Tibial nerve (tissue), 4 donors: ENCODE data around the gene C17orf75. TPM values are rescaled to one million over a fixed set of nuclear protein-coding genes. Genes with fewer than 3 reads are reported as not detected.
"Not testable (repeated sequence)": the region's sequence is repeated elsewhere in the genome, so short reads cannot be mapped to it uniquely, and the experiment has no call there.

Experiments used
- DNase-seq, 2 donors: peaks; one replicate each; pipeline ENCODE4 v3.0.0-alpha.2; 2019; ENCODE audit warnings: low spot score in 2 of 2
- H3K27ac ChIP-seq, 4 donors: fragments of 200-600 bp; sonication (generic) in 3 of 4; one replicate each; pipeline ENCODE4 v1.5.1; 2017 to 2019; ENCODE audit warnings: mild to moderate bottlenecking in 1 of 4
- H3K27me3 ChIP-seq, 2 donors: fragments of 200-600 bp; sonication (generic) in 1 of 2; one replicate each; pipeline versions ENCODE4 v1.5.1 to v1.6.0; 2017 to 2019
- H3K36me3 ChIP-seq, 3 donors: fragments of 200-600 bp; sonication (generic); one replicate each; pipeline ENCODE4 v1.5.1; 2018 to 2019
- H3K4me1 ChIP-seq, 4 donors: fragments of 200-600 bp; sonication (generic) in 3 of 4; one replicate each; pipeline ENCODE4 v1.5.1; 2017 to 2019
- H3K4me3 ChIP-seq, 4 donors: fragments of 200-600 bp; sonication (generic) in 3 of 4; one replicate each; pipeline ENCODE4 v1.5.1; 2017 to 2019; ENCODE audit warnings: mild to moderate bottlenecking in 1 of 4, moderate library complexity in 1 of 4
- H3K9me3 ChIP-seq, 4 donors: fragments of 200-600 bp; sonication (generic) in 3 of 4; one replicate each; pipeline ENCODE4 v1.5.1; 2017 to 2019
- CTCF ChIP-seq, 5 experiments: fragments of 200-600 bp in 3 of 5; fragments of 450-650 bp in 2 of 5; sonication (generic) in 3 of 5; IDR thresholded peaks; one replicate each; pipeline ENCODE4 v1.5.1; 2016 to 2019; ENCODE audit warnings: antibody characterized with exemption in 5 of 5, mild to moderate bottlenecking in 3 of 5, moderate library complexity in 2 of 5
- EP300 ChIP-seq, 2 donors: sonication (generic); formaldehyde crosslinking; IDR thresholded peaks; one replicate each; pipeline ENCODE4 v1.6.1; 2017; ENCODE audit warnings: antibody characterized with exemption in 2 of 2, mild to moderate bottlenecking in 1 of 2
- POLR2A ChIP-seq, 2 donors: fragments of 450-650 bp; IDR thresholded peaks; one replicate each; pipeline ENCODE4 v1.6.1; 2017; ENCODE audit warnings: antibody characterized with exemption in 2 of 2, mild to moderate bottlenecking in 2 of 2, moderate library complexity in 2 of 2
- WGBS, 2 donors: methylation state at CpG; one replicate each; pipeline ENCODE4 v1.1.5; 2018; 5-methylcytosine and 5-hydroxymethylcytosine counted together
- total RNA-seq, 4 donors: library from RNA; depleted of rRNA; stranded (reverse); fragments of >200 nt; gene quantifications; one replicate each; pipeline ENCODE4 v1.1.0, GENCODE V29; 2016

C17orf75 gene
- total RNA-seq = 10 to 100 TPM in 3 of 4 donors, 1 to 10 TPM in 1; 5.9 to 20.2 (median 16.8) TPM

GRCh38 chr17:32341857-32342602 is at the start of gene C17orf75:
Gene C17orf75 (minus strand): TSS chr17:32342173. CDS start chr17:32342139, 34 bp downstream.
- H3K4me3 ChIP-seq = peak within 1 kb of the TSS; percentile 46 to 79 (median 64)
- peaks cover 0 to 18% (median 4%) of the 10 kb centered on the region in 4 donors for H3K4me1 ChIP-seq
- H3K36me3 ChIP-seq = peaks cover 0 to 20% (median 0%) of the 10 kb centered on the region in 3 donors
- H3K27ac ChIP-seq = peak within 1 kb of the TSS; percentile 65 to 87 (median 78)
- DNase-seq = peak; percentile 33 to 63
- WGBS, 2 donors = 7 to 8% methylated on average over 35 to 39 of the region's 47 CpGs
- TF ChIP-seq CTCF (IDR thresholded peaks at IDR 0.05) (peak in 1 of 5 experiments; percentile 24), POLR2A (IDR thresholded peaks at IDR 0.05) (no peak), EP300 (IDR thresholded peaks at IDR 0.05) (peak in 1 of 2 donors; percentile 80)
- no peaks in the 10 kb centered on the region for H3K9me3 ChIP-seq
- no peaks in the 10 kb centered on the region for H3K27me3 ChIP-seq

DNA sequence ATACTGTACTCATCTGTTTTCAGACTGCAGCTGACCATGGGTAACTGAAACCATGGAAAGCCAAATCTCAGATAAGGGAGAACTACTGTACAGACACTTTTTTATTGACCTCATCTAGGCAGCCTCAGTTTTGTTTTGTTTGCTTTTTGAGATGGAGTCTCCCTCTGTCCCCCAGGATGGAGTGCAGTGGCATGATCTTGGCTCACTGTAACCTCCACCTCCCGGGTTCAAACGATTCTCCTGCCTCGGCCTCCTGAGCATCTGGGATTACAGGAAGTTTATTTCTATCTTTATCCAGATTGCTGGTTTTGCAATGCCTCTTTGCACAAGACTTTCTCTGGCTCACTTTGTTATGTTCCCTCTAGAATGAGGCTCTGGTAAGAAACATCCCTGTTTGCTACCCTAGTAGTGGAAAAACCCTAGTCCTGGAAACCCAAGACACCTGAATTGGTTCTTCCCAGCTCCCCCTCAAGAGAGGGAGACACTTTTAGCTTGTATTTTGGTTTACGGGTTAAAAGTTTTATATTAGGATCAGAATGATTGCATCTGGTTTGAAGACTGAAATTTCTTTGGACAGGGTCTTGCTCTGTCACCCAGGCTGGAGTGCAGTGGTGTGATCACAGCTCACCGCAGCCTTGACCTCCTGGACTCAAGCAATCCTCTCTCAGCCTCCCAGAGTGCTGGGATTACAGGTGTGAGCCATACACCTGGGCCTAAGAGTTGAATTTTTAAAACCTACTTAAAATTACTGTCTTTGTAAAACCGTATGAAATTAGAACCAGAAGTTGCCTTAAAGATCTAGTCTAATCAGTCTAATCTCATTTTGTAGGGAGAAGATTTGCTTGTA is 46.9 kb upstream of the C17orf75 start:
- Histone ChIP-seq H3K27me3 (no peaks in the 10 kb centered on the region), H3K9me3 (no peaks in the 10 kb centered on the region), H3K36me3 (peaks cover 0 to 23% (median 0%) of the 10 kb centered on the region in 3 donors), H3K4me1 (no peaks in the 10 kb centered on the region), H3K4me3 (no peak overlapping the region), H3K27ac (no peak overlapping the region)
- DNase-seq = no peak
- WGBS, 2 donors = 89 to 94% methylated on average over 6 of the region's 6 CpGs
- no peak for TF ChIP-seq POLR2A (IDR thresholded peaks at IDR 0.05)
- no peak for TF ChIP-seq EP300 (IDR thresholded peaks at IDR 0.05)
- TF ChIP-seq CTCF (IDR thresholded peaks at IDR 0.05) = no peak

DNA sequence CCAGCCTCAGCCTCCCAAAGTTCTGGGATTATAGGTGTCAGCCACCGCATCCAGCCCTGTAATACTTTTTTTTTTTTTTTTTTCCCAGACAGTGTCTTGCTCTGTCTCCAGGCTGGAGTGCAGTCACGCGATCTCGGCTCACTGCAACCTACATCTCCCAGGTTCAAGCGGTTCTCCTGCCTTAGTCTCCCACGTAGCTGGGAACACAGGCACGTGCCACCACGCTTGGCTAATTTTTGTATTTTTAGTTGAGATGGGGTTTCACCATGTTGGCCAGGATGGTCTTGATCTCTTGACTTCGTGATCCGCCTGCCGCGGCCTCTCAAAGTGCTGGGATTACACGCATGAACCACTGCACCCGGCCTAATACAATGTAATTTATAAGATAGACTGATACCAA is 46.2 kb upstream of the C17orf75 start:
- 96 to 97% methylated on average over 14 of the region's 14 CpGs for WGBS, 2 donors
- H3K27me3 ChIP-seq, DNase-seq, H3K27ac ChIP-seq, H3K4me3 ChIP-seq, H3K9me3 ChIP-seq, H3K4me1 ChIP-seq: not testable (repeated sequence)
- H3K36me3 ChIP-seq = peaks cover 0 to 30% (median 0%) of the 10 kb centered on the region in 3 donors

DNA sequence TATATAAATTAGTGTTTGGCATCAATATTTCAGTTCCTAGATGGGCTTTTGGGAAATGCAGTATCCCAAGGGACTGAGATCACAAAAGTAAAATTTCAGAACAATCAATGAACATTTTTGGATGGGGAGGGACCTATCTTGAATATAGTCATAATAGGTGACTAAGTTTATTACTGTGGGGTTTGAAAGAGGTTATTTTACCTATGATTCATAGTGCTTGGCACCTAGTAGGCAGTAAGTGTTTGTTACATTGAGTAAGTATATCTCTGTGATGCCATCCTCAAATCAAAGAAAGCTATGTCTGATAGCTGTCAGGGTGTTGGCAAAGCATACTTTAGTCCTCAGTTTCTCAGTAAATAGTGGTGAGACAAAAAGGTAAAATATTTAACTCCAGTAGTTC is 44.9 kb upstream of the C17orf75 start:
- H3K4me3 ChIP-seq = no peak overlapping the region
- H3K9me3 ChIP-seq = no peaks in the 10 kb centered on the region
- no peak for DNase-seq
- H3K36me3 ChIP-seq = peaks cover 0 to 41% (median 0%) of the 10 kb centered on the region in 3 donors
- TF ChIP-seq POLR2A (IDR thresholded peaks at IDR 0.05) (no peak), EP300 (IDR thresholded peaks at IDR 0.05) (no peak), CTCF (IDR thresholded peaks at IDR 0.05) (no peak)
- no peaks in the 10 kb centered on the region for H3K4me1 ChIP-seq
- no peak overlapping the region for H3K27ac ChIP-seq
- no peaks in the 10 kb centered on the region for H3K27me3 ChIP-seq

DNA sequence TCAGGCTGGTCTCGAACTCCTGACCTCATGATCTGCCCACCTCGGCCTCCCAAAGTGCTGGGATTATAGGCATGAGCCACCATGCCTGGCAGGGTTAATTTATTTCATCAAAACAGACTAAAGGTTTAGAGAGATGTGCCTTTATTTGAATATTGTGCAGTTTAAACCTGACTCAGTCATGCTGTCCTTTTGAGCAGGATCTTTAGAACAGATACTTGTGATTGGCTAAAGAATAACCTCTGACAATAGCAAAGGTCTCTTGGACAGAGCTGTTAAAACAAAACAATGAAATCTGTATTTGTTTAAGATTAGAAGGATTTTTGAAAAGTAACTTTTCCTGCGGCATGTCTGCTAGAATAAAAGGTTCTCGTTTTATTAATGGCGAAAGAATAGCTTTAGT is 44.0 kb upstream of the C17orf75 start:
- H3K27ac ChIP-seq = no peak overlapping the region
- WGBS, 2 donors = 85 to 86% methylated on average over 5 of the region's 5 CpGs
- no peak overlapping the region for H3K4me3 ChIP-seq
- H3K9me3 ChIP-seq = no peaks in the 10 kb centered on the region
- H3K4me1 ChIP-seq = no peaks in the 10 kb centered on the region
- no peaks in the 10 kb centered on the region for H3K27me3 ChIP-seq
- peaks cover 0 to 43% (median 0%) of the 10 kb centered on the region in 3 donors for H3K36me3 ChIP-seq
- no peak for DNase-seq
- TF ChIP-seq CTCF (IDR thresholded peaks at IDR 0.05) = no peak
- TF ChIP-seq POLR2A (IDR thresholded peaks at IDR 0.05) = no peak
- TF ChIP-seq EP300 (IDR thresholded peaks at IDR 0.05) = no peak
